ENCODE data around the gene SARNP. TPM values are rescaled to one million over a fixed set of nuclear protein-coding genes. Genes with fewer than 3 reads are reported as not detected.

The SARNP gene
- total and polyA plus RNA-seq, 9 of the 15 experiments (the other 6 are each of a cell fraction or from before 2014, with no cell fraction given): 70.1 to 400 (median 198) TPM

DNA sequence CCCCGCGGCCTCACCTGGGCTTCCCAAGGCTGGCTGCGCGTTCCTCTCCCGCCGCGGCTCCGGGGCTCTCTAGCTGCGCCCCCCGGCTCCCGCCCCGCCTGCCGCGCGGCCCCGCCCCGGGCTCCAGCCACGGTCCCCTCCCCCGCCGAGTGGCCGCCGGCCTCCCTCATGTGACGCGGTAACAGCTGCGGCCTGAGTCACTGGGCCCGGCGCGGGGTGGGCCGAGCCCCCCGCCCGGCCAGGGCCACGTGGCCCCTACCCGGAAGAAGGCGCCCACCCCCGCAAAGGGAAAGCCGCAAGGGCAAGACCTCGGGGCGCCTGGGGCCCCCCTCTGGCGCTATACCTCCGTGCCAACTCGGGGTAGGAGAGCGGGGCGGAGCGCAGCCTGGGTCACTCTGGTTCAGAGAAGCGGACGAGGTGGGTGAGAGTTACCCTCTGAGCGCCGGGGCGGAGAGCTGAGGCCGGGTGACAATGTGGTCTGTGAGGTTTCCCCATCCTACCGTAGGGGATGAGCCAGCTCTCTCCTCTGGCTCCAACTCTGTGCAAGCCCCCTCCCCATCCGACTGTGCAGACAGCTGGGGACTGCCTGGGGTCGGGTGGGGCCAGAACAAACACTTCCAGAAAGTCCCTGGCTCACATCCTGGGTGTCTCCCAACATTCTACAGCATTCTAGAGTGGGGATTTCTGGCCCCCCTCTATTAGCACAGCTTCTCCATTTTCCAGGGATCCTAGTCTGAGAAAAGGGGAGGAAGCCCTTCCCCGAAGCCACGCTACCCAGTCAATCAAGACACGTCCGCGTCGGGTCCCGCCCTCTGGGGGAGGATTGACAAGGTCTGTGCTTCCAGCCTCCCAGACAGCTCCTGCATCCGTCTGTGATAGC, 88.3 kb downstream of the SARNP start, which contains the start of gene CD63 (continued):
- TF ChIP-seq, protein P1, sequence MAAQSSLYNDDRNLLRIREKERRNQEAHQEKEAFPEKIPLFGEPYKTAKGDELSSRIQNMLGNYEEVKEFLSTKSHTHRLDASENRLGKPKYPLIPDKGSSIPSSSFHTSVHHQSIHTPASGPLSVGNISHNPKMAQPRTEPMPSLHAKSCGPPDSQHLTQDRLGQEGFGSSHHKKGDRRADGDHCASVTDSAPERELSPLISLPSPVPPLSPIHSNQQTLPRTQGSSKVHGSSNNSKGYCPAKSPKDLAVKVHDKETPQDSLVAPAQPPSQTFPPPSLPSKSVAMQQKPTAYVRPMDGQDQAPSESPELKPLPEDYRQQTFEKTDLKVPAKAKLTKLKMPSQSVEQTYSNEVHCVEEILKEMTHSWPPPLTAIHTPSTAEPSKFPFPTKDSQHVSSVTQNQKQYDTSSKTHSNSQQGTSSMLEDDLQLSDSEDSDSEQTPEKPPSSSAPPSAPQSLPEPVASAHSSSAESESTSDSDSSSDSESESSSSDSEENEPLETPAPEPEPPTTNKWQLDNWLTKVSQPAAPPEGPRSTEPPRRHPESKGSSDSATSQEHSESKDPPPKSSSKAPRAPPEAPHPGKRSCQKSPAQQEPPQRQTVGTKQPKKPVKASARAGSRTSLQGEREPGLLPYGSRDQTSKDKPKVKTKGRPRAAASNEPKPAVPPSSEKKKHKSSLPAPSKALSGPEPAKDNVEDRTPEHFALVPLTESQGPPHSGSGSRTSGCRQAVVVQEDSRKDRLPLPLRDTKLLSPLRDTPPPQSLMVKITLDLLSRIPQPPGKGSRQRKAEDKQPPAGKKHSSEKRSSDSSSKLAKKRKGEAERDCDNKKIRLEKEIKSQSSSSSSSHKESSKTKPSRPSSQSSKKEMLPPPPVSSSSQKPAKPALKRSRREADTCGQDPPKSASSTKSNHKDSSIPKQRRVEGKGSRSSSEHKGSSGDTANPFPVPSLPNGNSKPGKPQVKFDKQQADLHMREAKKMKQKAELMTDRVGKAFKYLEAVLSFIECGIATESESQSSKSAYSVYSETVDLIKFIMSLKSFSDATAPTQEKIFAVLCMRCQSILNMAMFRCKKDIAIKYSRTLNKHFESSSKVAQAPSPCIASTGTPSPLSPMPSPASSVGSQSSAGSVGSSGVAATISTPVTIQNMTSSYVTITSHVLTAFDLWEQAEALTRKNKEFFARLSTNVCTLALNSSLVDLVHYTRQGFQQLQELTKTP (IDR thresholded peaks at IDR 0.05; ENCODE audit: low read depth in 1 of 2, partially characterized antibody in 2 of 2): peak; percentile 38 to 59
- TF ChIP-seq, protein P2, sequence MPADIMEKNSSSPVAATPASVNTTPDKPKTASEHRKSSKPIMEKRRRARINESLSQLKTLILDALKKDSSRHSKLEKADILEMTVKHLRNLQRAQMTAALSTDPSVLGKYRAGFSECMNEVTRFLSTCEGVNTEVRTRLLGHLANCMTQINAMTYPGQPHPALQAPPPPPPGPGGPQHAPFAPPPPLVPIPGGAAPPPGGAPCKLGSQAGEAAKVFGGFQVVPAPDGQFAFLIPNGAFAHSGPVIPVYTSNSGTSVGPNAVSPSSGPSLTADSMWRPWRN (IDR thresholded peaks at IDR 0.05; ENCODE audit: low read depth): 0 out of 2 replicates have a peak, but pooled peaks have one; percentile 39
- no peak for TF ChIP-seq MIER1 (IDR thresholded peaks at IDR 0.05; ENCODE audit: low read depth)
- TF ChIP-seq, protein P3, sequence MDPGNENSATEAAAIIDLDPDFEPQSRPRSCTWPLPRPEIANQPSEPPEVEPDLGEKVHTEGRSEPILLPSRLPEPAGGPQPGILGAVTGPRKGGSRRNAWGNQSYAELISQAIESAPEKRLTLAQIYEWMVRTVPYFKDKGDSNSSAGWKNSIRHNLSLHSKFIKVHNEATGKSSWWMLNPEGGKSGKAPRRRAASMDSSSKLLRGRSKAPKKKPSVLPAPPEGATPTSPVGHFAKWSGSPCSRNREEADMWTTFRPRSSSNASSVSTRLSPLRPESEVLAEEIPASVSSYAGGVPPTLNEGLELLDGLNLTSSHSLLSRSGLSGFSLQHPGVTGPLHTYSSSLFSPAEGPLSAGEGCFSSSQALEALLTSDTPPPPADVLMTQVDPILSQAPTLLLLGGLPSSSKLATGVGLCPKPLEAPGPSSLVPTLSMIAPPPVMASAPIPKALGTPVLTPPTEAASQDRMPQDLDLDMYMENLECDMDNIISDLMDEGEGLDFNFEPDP (CRISPR knock-in tag; IDR thresholded peaks at IDR 0.05): no peak
- no peak; the same call in 1 of the 2 replicates for TF ChIP-seq ILF3 (IDR thresholded peaks at IDR 0.05; ENCODE audit: borderline replicate concordance)
- 0 out of 2 replicates have a peak, but pooled peaks have one; percentile 40 for TF ChIP-seq THRAP3 (IDR thresholded peaks at IDR 0.05; ENCODE audit: borderline replicate concordance)
- TF ChIP-seq PPARD (CRISPR knock-in tag; IDR thresholded peaks at IDR 0.05): no peak
- TF ChIP-seq GABPB2 (CRISPR knock-in tag; conservative IDR thresholded peaks at IDR 0.05): no peak
- no peak for TF ChIP-seq EHMT2 (IDR thresholded peaks at IDR 0.05)
- no peak for TF ChIP-seq MYBL2 (IDR thresholded peaks at IDR 0.05; ENCODE audit: low read depth)
- TF ChIP-seq MYBL2 (CRISPR knock-in tag; IDR thresholded peaks at IDR 0.05; ENCODE audit: borderline replicate concordance): no peak
- no peak for TF ChIP-seq HDGF (IDR thresholded peaks at IDR 0.05)
- no peak for TF ChIP-seq NELFE (IDR thresholded peaks at IDR 0.05; ENCODE audit: insufficient read depth, insufficient read length)
- no peak for TF ChIP-seq C11orf30 (IDR thresholded peaks at IDR 0.05; ENCODE audit: low read depth)
- peak; percentile 99 for TF ChIP-seq EGR1 (conservative IDR thresholded peaks at IDR 0.05)
- TF ChIP-seq, protein P4, sequence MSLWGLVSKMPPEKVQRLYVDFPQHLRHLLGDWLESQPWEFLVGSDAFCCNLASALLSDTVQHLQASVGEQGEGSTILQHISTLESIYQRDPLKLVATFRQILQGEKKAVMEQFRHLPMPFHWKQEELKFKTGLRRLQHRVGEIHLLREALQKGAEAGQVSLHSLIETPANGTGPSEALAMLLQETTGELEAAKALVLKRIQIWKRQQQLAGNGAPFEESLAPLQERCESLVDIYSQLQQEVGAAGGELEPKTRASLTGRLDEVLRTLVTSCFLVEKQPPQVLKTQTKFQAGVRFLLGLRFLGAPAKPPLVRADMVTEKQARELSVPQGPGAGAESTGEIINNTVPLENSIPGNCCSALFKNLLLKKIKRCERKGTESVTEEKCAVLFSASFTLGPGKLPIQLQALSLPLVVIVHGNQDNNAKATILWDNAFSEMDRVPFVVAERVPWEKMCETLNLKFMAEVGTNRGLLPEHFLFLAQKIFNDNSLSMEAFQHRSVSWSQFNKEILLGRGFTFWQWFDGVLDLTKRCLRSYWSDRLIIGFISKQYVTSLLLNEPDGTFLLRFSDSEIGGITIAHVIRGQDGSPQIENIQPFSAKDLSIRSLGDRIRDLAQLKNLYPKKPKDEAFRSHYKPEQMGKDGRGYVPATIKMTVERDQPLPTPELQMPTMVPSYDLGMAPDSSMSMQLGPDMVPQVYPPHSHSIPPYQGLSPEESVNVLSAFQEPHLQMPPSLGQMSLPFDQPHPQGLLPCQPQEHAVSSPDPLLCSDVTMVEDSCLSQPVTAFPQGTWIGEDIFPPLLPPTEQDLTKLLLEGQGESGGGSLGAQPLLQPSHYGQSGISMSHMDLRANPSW (CRISPR knock-in tag; IDR thresholded peaks at IDR 0.05): 0 out of 2 replicates have a peak, but pooled peaks have one; percentile 19
- peak; percentile 98 for TF ChIP-seq EP400 (IDR thresholded peaks at IDR 0.05)
- peak; percentile 15 for TF ChIP-seq FOS (IDR thresholded peaks at IDR 0.05; ENCODE audit: extremely low read depth, insufficient read length)
- no peak for TF ChIP-seq POLR2H (tag; IDR thresholded peaks at IDR 0.05; ENCODE audit: low read depth)

Measured in K562 (cell line).